NCI-H187 (cell line): ENCODE data around the gene SERTAD4.
"Not testable (repeated sequence)": the region's sequence is repeated elsewhere in the genome, so short reads cannot be mapped to it uniquely, and the experiment has no call there.

Experiments used
- DNase-seq, 2 experiments: peaks; one replicate each; lab custom pipeline; 2025; lab: John Stamatoyannopoulos, UW

The SERTAD4 gene

GRCh38 chr1:210232511-210233215, at the start of gene SERTAD4:
TSS of gene SERTAD4 (plus strand) at chr1:210232796. CDS start at chr1:210237961, 5,165 bp downstream.
- no peak for DNase-seq

- no peak for DNase-seq
Observed at GRCh38 chr1:210185063-210185462, 47.5 kb upstream of the SERTAD4 start.

GRCh38 chr1:210187849-210188606, 44.6 kb upstream of the SERTAD4 start:
- DNase-seq = not testable (repeated sequence)

GRCh38 chr1:210189426-210189825, 43.2 kb upstream of the SERTAD4 start:
- DNase-seq = no peak

- no peak for DNase-seq
Observed at GRCh38 chr1:210195635-210196160, 36.9 kb upstream of the SERTAD4 start.

GRCh38 chr1:210196266-210196665, 36.3 kb upstream of the SERTAD4 start:
- not testable (repeated sequence) for DNase-seq

DNA sequence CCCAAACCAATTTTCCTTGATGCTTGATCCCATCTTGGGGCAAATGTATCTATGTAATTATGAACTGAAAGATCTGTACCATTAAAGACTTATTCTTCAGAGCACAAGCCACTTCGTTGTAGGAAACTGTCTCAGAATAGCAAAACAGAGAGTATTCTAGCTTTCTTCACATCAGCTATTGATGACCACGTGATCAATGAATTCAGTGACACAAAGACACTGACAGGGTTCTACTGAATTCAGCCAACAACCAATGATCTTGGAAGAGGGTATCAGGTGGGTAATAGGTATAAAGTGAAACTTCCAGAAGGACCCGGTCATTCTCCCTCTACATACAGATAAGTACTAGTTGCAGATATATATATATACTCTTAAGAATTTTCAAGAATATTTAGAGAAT, 33.8 kb upstream of the SERTAD4 start:
- DNase-seq = no peak

- DNase-seq = no peak
Observed at GRCh38 chr1:210200124-210200736, 32.4 kb upstream of the SERTAD4 start.

DNA sequence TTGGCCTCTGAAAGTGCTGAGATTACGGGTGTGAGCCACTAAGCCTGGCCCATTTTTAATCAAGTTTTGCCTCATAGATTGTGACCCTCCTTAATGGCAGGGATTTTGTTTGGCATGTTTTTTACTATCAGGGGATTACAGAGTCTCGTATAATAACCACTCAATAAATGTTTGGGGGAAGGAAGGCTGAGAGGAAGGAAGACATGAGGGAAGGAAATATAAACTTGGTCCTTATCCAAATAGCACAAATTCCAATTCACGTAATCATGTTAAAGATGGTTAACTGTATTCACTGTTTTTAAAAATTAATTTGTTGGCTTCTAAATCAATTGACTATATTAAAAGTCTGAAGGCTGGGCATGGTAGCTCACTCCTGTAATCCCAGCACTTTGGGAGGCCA, 30.9 kb upstream of the SERTAD4 start:
- no peak for DNase-seq

- no peak for DNase-seq
Observed at GRCh38 chr1:210207597-210208450, 24.8 kb upstream of the SERTAD4 start.

DNA sequence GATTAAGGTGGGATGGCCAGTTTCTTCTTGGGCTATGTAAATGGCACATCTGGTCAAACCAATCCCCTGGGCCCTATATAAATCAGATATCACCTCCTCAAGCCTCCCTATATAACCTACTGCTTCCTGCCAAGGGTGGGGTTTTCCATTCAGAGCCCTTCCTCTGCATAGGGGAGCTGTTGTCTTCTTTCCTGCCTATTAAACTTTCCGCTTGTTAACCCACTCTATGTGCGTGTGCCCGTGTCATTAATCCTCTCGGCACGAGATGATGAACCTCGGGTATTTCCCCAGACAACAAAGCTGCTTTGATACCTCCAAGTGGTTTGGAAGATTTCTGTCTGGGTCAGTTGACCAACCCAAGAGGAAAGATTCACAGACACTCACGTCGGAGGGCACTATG, 19.3 kb upstream of the SERTAD4 start:
- no peak for DNase-seq

- no peak for DNase-seq
Observed at GRCh38 chr1:210214573-210215409, 17.8 kb upstream of the SERTAD4 start.

DNA sequence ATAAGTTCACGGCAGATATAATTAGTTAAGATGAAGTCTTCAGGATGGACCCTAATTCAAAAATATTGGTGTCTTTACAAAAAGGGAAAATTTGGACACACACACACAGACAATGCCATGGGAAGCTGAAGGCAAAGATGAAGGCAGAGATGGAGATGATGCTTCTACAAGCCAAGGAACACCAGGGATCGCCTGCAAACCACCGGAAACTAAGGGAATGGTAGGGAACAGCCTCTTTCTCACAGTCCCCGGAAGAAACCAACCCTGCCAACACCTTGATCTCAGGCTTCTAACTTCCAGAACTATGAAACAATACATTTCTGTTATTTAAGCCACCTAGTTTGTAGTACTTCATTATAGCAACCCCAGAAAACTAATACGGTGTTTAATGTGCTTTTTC, 15.1 kb upstream of the SERTAD4 start:
- DNase-seq = no peak

DNA sequence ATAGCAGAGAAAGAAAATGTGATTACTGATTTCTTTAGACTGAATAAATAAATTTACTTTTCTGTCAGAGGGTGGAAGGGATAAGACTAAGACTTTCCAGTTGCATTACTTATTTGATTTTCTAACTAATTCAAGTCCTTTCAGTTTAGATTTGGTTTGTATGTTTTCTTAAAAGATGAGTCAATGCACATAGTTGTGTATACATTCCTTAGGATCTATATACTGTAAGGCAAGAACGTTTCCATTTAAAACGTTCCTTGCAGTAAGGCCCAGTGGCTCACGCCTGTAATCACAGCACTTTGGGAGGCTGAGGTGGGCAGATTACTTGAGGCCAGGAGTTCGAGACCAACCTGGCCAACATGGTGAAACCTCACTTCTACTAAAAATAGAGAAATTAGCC, 14.5 kb upstream of the SERTAD4 start:
- DNase-seq = no peak

DNA sequence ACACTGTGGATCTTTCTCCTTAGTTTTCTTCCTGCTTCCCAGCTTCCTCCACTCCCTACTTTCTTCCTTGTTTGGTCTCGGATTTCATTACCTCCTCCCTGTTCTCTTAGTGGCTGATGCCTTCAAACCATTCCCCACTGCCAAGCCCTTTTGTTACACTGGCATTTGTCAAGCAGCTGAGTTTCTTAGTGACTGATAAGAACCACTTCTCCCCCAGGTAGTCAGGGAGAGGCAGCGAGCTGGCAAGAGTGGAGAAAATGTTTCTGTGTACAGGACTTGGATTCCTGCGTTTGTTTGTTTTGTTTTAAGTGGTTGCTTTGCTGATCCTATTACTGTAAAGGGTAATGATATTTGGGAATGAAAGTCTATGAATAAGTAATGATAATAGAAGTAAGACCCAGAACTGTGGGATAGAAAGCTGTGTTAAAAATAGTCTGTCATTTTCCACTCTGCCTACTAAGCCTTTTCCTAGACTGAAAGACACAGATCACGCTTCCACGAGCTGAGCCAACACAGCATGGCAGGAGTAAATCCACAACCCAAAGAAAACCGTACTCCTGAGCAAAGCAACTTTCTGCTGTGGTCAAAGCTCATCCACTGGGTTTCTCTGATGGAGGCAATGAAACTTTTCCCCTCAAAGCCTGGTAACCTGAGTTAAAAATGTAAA, 10.1 kb upstream of the SERTAD4 start:
- peak in 1 of 2 experiments; percentile 36 for DNase-seq

- DNase-seq = no peak
Observed at GRCh38 chr1:210223226-210223904, 9.2 kb upstream of the SERTAD4 start.

DNA sequence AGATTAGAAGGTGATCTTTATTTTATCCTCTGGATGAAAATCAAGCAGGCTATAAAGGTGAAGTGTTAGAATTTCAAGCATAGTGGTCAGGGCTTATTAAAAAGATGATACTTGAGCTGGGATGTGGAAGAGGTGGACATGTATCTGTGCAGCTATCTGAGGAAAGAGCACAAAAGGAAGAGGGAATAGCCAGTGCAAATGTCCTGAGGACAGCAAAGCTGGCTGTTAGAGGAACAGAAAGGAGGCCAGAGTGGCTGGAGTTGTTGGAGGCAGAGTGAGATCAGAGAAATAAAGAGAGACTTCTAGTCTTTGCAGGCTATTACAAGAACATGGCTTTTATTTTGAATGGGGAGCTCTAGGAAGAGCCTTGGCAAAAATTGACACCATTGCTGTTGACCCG, 4.4 kb upstream of the SERTAD4 start:
- DNase-seq = no peak

DNA sequence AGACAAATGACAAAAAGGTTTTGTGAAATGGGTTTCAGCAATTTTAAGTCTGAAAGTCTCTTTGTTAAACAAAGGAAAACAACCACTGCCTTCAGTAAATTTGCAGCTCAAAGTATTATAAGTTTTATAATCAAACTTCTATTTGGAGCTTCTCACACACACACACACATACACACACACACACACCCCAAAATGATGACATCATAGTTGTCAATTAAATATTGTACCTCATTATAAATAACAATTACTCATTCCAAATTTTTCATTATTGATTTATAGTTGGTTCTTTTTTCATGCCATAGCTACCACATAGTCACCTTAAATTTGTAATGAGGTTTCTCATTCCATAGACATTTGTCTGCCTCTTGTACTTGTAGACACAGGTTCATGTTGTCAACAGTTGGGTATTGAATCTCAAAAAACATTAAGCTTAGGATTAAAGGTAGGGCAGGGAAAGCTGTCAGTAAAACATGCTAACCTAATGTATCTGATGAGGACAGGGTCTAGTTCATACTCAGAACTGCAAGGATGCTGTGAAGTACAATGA, 2.4 kb upstream of the SERTAD4 start:
- DNase-seq = no peak

GRCh38 chr1:210231846-210232510, 618 bp upstream of the SERTAD4 start:
- DNase-seq = no peak
